Mesothelial cell of epicardium (in vitro differentiated cells): ENCODE measurements around the gene PLEKHG5. TPM values are rescaled to one million over a fixed set of nuclear protein-coding genes. Genes with fewer than 3 reads are reported as not detected.

Experiments
- DNase-seq, 2 experiments: peaks; one replicate each; pipeline ENCODE4 v3.0.0; 2021; ENCODE audit warnings: low spot score in 2 of 2; ENCODE audit not compliant: unreplicated experiment in 2 of 2
- H3K27ac Mint-ChIP-seq: 2 replicates; pipeline ENCODE4 v1.8.0; 2021; ENCODE audit warnings: mixed read lengths
- H3K27me3 Mint-ChIP-seq: 2 replicates; pipeline ENCODE4 v1.8.0; 2021; ENCODE audit warnings: low read depth, mixed read lengths
- H3K36me3 Mint-ChIP-seq: 2 replicates; pipeline ENCODE4 v1.8.0; 2021; ENCODE audit warnings: mixed read lengths
- H3K4me1 Mint-ChIP-seq: 2 replicates; pipeline ENCODE4 v1.8.0; 2021; ENCODE audit warnings: mixed read lengths
- H3K4me3 Mint-ChIP-seq: 2 replicates; pipeline ENCODE4 v1.8.0; 2021; ENCODE audit warnings: mild to moderate bottlenecking, moderate library complexity, mixed read lengths
- H3K9me3 Mint-ChIP-seq: 2 replicates; pipeline ENCODE4 v1.8.0; 2021; ENCODE audit warnings: mixed read lengths
- CTCF ChIP-seq: fragments of 200-600 bp; sonication (generic); IDR thresholded peaks from one replicate; pipeline ENCODE4 v1.5.0; 2021; ENCODE audit warnings: antibody characterized with exemption; ENCODE audit not compliant: unreplicated experiment
- total RNA-seq: library from RNA; stranded (reverse); gene quantifications from 3 replicates; pipeline ENCODE4 v1.2.1, GENCODE V29; 2021

Gene PLEKHG5
- total RNA-seq, 1 donor from 2014 or later, result 51.2 TPM

- Mint-ChIP-seq H3K4me3 (no peak overlapping the region), H3K9me3 (no peaks in the 10 kb centered on the region), H3K27ac (peak overlapping the region; percentile 87), H3K4me1 (peaks cover 24% of the 10 kb centered on the region), H3K27me3 (no peaks in the 10 kb centered on the region), H3K36me3 (peaks cover 4% of the 10 kb centered on the region)
- TF ChIP-seq CTCF, result no peak
- DNase-seq, result peak; percentile 58 to 80
Measured at GRCh38 chr1:6519935-6520671, 28.6 kb upstream of the PLEKHG5 start.

GRCh38 chr1:6519491-6519934, 28.0 kb upstream of the PLEKHG5 start:
- no peak for DNase-seq
- peaks cover 24% of the 10 kb centered on the region for H3K4me1 Mint-ChIP-seq
- no peaks in the 10 kb centered on the region for H3K9me3 Mint-ChIP-seq
- H3K27me3 Mint-ChIP-seq, result no peaks in the 10 kb centered on the region
- H3K4me3 Mint-ChIP-seq, result no peak overlapping the region
- H3K27ac Mint-ChIP-seq, result peak overlapping the region; percentile 72
- no peak for TF ChIP-seq CTCF
- peaks cover 4% of the 10 kb centered on the region for H3K36me3 Mint-ChIP-seq

GRCh38 chr1:6517435-6517851, 26.0 kb upstream of the PLEKHG5 start:
- no peaks in the 10 kb centered on the region for H3K36me3 Mint-ChIP-seq
- peak overlapping the region; percentile 71 for H3K27ac Mint-ChIP-seq
- peak overlapping the region; percentile 14 for H3K4me3 Mint-ChIP-seq
- H3K4me1 Mint-ChIP-seq, result peaks cover 34% of the 10 kb centered on the region
- no peak for DNase-seq
- TF ChIP-seq CTCF, result no peak
- no peaks in the 10 kb centered on the region for H3K9me3 Mint-ChIP-seq
- no peaks in the 10 kb centered on the region for H3K27me3 Mint-ChIP-seq

GRCh38 chr1:6515771-6516170, 24.3 kb upstream of the PLEKHG5 start:
- H3K36me3 Mint-ChIP-seq, result no peaks in the 10 kb centered on the region

GRCh38 chr1:6513320-6513801, 21.9 kb upstream of the PLEKHG5 start:
- H3K4me1 Mint-ChIP-seq, result peaks cover 31% of the 10 kb centered on the region
- peak overlapping the region; percentile 30 for H3K27ac Mint-ChIP-seq
- TF ChIP-seq CTCF, result no peak
- no peaks in the 10 kb centered on the region for H3K36me3 Mint-ChIP-seq
- no peak for DNase-seq
- no peaks in the 10 kb centered on the region for H3K9me3 Mint-ChIP-seq
- no peaks in the 10 kb centered on the region for H3K27me3 Mint-ChIP-seq
- no peak overlapping the region for H3K4me3 Mint-ChIP-seq

More at GRCh38 chr1:6515771-6516170, 24.3 kb upstream of the PLEKHG5 start:
- no peak for DNase-seq
- H3K27me3 Mint-ChIP-seq, result no peaks in the 10 kb centered on the region
- peaks cover 46% of the 10 kb centered on the region for H3K4me1 Mint-ChIP-seq
- TF ChIP-seq CTCF, result no peak
- H3K9me3 Mint-ChIP-seq, result no peaks in the 10 kb centered on the region
- no peak overlapping the region for H3K4me3 Mint-ChIP-seq
- H3K27ac Mint-ChIP-seq, result no peak overlapping the region
